Measurements from ENCODE around the gene NCK2. TPM values are rescaled to one million over a fixed set of nuclear protein-coding genes. Genes with fewer than 3 reads are reported as not detected.

NCK2 gene
- total RNA-seq, 3 donors from 2014 or later: 52.2 to 66.4 (median 57.6) TPM

DNA sequence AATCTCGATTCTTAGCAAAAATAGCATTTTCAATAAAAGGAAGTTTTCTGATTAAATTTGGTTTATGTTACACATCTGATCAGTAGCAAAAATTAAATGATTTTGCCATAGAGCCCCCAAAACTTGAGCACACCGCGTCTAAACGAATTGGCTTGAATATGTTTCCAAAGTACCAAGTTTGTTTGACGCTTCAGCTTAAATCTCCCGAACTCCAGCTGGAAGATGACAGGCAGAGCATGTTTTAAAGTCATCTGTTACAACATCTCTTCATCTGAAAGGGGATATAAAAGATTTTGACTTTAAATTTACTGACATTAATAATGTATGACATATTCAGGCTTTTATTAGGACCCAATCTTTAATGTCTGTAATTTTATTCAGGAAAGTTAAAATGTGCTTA is 129.8 kb downstream of the NCK2 start:
- TF ChIP-seq, protein P1, sequence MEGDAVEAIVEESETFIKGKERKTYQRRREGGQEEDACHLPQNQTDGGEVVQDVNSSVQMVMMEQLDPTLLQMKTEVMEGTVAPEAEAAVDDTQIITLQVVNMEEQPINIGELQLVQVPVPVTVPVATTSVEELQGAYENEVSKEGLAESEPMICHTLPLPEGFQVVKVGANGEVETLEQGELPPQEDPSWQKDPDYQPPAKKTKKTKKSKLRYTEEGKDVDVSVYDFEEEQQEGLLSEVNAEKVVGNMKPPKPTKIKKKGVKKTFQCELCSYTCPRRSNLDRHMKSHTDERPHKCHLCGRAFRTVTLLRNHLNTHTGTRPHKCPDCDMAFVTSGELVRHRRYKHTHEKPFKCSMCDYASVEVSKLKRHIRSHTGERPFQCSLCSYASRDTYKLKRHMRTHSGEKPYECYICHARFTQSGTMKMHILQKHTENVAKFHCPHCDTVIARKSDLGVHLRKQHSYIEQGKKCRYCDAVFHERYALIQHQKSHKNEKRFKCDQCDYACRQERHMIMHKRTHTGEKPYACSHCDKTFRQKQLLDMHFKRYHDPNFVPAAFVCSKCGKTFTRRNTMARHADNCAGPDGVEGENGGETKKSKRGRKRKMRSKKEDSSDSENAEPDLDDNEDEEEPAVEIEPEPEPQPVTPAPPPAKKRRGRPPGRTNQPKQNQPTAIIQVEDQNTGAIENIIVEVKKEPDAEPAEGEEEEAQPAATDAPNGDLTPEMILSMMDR (IDR thresholded peaks at IDR 0.05): no peak

DNA sequence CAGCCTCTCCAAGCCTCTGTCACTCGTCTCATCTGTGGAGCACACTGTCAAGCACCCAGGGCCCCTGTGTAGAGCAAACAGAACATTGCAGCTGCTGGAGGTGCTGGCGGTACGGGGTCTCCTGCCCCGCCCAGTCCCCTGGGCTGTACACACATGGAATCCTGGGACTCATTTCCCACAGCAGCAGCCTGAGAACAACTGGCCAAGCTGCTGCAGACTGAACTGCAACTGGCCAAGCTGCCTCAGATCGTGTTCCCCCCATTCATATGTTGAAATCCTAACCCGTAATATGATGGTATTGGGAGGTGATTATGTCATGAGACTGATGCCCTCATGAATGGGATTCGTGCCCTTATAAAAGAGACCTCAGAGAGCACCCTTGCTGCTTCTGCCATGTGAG is 130.5 kb downstream of the NCK2 start:
- Histone ChIP-seq H3K9me3 (no peaks in the 10 kb centered on the region), H3K4me1 (ENCODE audit: low read depth) (peaks cover 10% of the 10 kb centered on the region), H3K36me3 (ENCODE audit: low read depth) (no peaks in the 10 kb centered on the region), H3K4me3 (no peak overlapping the region)
- DNase-seq (no peak), ATAC-seq (no peak)
- TF ChIP-seq, protein P1 (IDR thresholded peaks at IDR 0.05): no peak
- intact Hi-C loops (cut with DNase I, micrococcal nuclease): no loop called here

More for the DNA sequence above, 129.8 kb downstream of the NCK2 start:
- H3K4me3 ChIP-seq: no peak overlapping the region
- ATAC-seq: no peak
- DNase-seq: no peak
- no peaks in the 10 kb centered on the region for H3K9me3 ChIP-seq
- intact Hi-C loops (cut with DNase I, micrococcal nuclease): no loop called here
- no peaks in the 10 kb centered on the region for H3K36me3 ChIP-seq (ENCODE audit: low read depth)
- peaks cover 10% of the 10 kb centered on the region for H3K4me1 ChIP-seq (ENCODE audit: low read depth)

DNA sequence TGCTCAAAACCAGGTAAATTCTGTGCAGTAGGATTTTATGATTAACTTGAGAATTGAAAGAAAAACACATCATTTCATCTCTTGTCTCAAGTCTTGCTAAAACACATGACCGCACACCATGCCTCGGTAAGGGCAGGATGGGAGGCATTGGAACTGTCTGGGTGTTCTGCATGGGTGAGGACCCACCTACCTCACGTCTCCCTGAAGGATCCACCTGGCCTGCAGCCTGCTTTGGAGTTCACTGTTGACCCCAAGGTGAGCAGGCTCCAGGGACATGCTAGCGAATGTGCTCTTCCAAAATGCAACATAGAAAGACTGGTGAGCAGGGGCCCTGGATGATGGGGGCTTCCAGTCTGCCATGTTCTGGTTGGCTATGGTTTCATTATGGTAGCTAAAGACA is 131.5 kb downstream of the NCK2 start:
- H3K9me3 ChIP-seq: no peaks in the 10 kb centered on the region
- DNase-seq (no peak), ATAC-seq (no peak)
- peaks cover 10% of the 10 kb centered on the region for H3K4me1 ChIP-seq (ENCODE audit: low read depth)
- H3K36me3 ChIP-seq (ENCODE audit: low read depth): no peaks in the 10 kb centered on the region
- TF ChIP-seq, protein P1 (IDR thresholded peaks at IDR 0.05): no peak
- intact Hi-C loops (cut with DNase I, micrococcal nuclease): no loop called here
- H3K4me3 ChIP-seq: no peak overlapping the region

DNA sequence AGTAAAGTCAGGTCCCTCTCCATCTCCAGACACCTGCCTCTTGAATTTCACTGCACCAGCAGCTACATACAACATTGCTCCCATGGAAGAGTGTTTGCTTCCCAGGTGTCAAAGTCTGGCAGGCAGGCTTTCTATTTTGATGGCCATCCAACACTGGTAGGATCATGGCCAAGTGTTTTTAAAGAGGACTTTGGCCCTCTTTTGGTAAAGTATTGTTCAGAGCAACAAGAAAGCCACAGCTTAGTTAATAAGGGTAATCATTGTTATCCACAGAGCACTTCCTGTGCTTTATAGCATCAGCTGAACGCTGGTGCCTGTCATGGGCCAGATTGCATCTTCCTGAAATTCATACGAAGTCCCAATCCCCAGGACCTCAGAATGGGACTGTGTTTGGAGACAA is 133.2 kb downstream of the NCK2 start:
- peak in 1 of 3 donors; percentile 45 for DNase-seq
- H3K36me3 ChIP-seq (ENCODE audit: low read depth): no peaks in the 10 kb centered on the region

DNA sequence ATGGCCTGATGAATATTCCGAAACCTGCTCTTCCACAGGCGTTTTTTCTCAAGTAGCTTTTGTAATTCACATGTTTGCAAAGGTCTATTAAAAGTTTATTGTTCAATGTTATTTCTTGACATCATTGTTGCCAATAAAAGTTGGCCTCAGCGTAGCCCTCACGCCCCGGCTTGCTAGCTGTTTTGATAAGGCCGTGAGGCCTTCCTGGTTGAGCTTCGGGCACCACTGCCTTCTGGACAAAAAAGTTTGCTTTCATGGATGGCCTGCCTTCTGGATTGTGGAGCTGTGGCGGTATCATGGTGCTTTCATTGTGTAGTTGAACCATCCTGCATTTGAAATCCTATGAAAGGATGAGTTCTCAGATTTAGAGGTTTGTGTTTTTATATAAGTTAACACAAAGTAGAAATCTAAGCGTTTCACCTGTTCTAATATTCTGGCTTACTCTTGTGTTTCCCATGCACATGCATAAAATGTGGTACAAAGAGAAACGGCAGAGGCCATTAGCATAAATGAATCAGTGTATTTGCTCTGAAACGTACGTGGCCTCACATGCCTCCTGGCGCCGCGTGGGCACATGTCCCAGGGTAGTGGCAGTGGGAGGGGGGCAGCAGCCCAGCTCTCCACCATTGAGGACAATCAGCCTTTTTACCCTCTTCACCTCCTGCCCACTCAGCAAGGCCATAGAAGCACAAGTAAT is 134.5 kb downstream of the NCK2 start:
- TF ChIP-seq, protein P1 (IDR thresholded peaks at IDR 0.05): no peak
- intact Hi-C loops (cut with DNase I, micrococcal nuclease): no loop called here
- H3K9me3 ChIP-seq: no peaks in the 10 kb centered on the region
- H3K36me3 ChIP-seq (ENCODE audit: low read depth): no peaks in the 10 kb centered on the region
- peak in 2 of 3 donors; percentile 64 to 68 for DNase-seq
- ATAC-seq: peak; percentile 81
- peaks cover 11% of the 10 kb centered on the region for H3K4me1 ChIP-seq (ENCODE audit: low read depth)
- H3K4me3 ChIP-seq: no peak overlapping the region

More for the DNA sequence above, 133.2 kb downstream of the NCK2 start:
- Histone ChIP-seq H3K4me1 (ENCODE audit: low read depth) (peaks cover 10% of the 10 kb centered on the region), H3K4me3 (no peak overlapping the region), H3K9me3 (no peaks in the 10 kb centered on the region)
- intact Hi-C loops (cut with DNase I, micrococcal nuclease): no loop called here
- peak; percentile 70 for ATAC-seq
- TF ChIP-seq, protein P1 (IDR thresholded peaks at IDR 0.05): no peak
